ENCODE data around the gene NEU4.
"Not testable (repeated sequence)": the region's sequence is repeated elsewhere in the genome, so short reads cannot be mapped to it uniquely, and the experiment has no call there.

DNA sequence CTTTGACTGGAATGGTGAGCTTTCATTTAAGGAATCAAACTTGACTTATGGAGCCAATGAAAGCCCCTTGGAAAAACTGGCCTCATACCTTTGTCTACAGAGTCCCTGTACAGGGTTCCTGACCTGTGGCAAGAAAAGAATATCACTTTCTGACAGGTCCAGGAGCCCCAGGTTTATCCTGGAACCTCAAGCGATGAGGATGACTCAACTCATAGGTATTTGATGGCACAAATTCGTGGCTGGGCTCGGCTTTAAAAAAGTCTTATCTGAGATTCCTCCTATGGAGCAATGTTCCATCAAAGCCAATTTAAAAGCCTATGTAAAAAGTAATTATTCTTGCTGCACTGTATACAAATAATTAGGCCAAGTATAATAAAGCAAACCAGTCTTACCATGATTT is 17.6 kb upstream of the NEU4 start:
- TF ChIP-seq, protein P1, sequence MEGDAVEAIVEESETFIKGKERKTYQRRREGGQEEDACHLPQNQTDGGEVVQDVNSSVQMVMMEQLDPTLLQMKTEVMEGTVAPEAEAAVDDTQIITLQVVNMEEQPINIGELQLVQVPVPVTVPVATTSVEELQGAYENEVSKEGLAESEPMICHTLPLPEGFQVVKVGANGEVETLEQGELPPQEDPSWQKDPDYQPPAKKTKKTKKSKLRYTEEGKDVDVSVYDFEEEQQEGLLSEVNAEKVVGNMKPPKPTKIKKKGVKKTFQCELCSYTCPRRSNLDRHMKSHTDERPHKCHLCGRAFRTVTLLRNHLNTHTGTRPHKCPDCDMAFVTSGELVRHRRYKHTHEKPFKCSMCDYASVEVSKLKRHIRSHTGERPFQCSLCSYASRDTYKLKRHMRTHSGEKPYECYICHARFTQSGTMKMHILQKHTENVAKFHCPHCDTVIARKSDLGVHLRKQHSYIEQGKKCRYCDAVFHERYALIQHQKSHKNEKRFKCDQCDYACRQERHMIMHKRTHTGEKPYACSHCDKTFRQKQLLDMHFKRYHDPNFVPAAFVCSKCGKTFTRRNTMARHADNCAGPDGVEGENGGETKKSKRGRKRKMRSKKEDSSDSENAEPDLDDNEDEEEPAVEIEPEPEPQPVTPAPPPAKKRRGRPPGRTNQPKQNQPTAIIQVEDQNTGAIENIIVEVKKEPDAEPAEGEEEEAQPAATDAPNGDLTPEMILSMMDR (IDR thresholded peaks at IDR 0.05): not testable (repeated sequence)
- TF ChIP-seq POLR2A (IDR thresholded peaks at IDR 0.05): not testable (repeated sequence)
